ENCODE data around the gene SNTB2.

Gene SNTB2

GRCh38 chr16:69321080-69321479 lies 134.1 kb downstream of the SNTB2 start:
- DNase-seq, result no peak

DNA sequence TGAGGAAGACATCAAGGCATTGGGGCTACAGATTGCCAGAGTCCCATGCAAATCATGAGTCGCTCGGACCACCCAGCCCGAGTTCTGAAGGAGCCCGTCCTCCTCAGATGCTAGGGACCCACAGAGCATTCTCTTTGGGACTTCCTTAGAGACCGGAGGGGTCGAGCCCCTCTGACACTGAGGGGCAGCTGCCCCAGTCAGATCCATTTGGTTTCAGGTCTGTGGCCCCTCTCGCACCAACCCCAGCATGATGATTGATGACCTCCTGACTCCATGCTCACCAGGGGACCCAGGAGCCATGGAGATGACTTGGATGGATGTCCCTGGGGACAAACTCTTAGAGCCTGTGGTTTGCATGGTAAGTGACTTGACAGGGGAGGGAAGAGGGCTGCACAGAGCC lies 135.4 kb downstream of the SNTB2 start:
- no peak for DNase-seq

- no peak for DNase-seq
Measured at GRCh38 chr16:69323415-69323814, 136.5 kb downstream of the SNTB2 start.

DNA sequence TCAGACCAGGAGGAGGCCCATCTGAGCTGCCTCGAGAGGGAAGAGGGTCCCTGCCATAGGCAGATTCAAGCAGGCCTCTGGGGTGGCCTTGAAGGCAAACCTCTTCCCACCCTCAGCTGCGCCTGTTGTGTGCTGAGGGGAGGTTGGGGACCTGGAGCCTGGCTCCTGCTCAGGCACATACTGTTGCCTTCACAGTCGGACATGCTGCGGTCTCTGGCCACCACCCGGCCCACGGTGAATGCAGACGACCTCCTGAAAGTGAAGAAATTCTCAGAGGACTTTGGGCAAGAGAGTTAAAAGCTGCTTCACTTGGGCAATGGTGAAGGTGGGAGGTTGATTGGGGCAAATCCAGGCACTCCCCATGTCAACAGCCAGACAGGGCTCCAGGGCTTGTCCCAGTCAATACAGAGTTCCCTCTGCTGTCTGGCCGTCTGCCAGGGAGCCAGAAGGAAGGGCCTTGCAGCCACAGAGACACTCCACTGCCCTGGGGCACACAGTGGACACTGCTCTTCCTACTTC lies 137.1 kb downstream of the SNTB2 start:
- no peak for DNase-seq

GRCh38 chr16:69324585-69325253 lies 137.8 kb downstream of the SNTB2 start:
- no peak for DNase-seq

DNA sequence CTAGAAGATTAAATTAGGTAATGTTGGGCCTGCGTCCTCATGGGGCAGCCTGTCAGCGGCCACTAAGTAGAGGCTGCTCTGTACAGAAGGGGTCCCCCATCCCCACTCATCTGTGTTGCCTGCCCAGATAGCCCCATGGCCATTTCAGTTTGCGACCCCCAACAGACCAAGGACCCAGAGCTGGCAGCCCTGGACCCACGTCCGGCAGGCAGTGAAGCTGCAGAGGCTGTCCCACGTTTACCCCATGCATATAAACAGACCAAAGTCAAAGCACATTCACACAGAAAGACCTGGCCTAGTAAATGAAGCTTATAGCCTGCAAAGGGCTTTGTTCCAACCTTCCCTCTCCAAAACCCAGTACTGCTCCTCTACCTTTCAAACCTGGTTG lies 138.8 kb downstream of the SNTB2 start:
- DNase-seq, result no peak

DNA sequence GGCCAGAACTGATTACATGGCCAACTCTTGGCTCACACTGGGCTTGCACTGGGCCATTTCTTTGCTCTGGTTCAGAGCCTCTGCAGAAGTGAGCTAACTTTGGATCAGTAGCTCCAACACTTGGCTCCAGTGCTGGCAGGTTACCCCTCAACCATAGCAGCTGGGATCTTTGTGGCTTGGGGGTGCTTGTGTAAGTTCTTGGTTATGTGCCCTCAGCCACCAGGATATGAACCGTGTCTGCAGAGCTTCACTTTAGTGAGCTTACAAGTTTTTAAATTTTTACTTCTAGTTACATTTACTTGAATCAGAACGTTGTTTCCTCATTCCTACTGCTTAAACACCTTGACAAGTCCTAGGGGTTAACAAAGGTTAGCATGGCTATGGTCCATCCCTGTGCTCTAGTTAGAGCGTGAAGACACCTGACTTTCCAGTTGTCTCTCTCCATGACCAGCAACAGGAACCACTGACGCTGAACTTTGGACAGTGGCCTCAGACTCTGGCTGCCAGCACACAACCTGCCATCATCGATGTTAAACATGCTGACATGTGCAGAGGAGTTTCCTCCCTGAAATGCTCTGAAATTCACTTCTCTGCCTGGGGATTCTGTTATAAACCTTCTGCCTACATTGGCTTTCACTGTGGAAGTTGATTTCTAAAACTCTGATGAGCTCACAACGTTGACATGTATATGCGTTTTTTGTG lies 139.4 kb downstream of the SNTB2 start:
- DNase-seq, result no peak

DNA sequence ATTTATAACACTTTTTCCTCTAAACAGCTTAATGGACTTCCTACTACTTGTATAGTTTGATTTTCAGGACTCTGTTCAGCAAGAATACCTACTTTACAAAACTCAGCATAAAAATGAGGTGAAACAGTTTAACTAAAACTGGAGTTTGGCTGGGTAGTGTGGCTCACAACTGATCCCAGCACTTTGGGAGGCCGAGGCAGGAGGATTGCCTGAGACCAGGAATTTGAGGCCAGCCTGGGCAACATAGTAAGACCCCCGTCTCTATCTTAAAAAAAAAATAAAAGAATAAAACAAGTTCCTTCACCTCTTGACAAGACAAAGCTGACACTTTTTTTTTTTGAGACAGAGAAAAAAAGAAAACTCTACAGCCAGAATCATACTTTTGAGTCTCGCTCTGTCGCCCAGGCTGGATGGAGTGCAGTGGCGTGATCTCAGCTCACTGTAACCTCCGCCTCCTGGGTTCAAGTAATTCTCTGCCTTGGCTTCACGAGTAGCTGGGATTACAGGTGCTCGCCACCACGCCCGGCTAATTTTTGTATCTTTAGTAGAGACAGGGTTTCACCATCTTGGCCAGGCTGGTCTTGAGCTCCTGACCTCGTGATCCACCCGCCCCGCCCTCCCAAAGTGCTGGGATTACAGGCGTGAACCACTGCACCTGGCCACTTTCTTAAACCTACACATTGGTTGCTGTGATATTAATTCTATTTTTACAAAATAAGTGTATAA lies 140.8 kb downstream of the SNTB2 start:
- no peak for DNase-seq

GRCh38 chr16:69328854-69329316 lies 141.9 kb downstream of the SNTB2 start:
- DNase-seq, result no peak

DNA sequence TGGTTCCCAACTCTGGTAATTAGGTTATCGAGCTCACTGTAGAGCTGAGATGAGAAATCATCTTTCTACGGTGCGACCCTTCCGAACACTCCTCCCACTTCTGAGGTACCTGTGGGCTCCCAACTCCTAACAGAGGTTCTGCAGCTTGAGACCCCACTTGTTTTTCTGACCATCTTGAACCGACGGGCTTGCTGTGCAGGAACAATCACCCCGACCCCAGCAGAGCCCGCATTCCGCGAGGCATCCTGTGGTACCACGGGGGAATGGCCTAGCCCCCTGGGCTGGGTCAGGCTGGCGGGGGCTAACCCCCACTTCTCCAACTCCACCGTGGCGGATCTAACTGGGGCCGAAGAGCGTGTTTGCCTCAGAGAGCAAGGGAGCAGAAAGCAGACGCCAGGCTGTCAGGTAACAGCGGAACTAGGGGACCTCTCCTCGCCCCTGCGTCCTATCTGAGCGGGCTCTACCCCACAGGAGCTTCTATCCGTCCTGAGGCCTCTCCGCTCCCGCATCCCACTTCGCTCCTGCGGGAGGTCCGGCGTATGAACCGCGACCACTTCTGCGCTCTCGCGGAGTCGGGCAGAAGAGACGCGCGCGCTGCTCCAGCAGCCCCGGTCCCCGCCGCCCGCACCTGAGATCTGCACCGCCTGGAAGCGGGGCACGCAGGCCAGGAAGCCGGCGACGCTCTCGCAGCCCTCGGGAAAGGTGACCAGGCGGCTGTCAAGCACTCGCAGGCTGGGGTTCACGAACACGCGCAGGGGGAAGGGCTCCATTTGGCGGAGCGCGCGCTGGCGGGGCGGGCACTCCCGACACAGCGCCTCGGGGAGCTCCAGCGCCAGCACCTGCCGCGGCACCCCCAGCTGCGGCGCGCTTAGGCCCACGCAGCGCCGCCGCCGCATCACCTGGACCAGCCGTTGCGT lies 142.7 kb downstream of the SNTB2 start:
- DNase-seq, result no peak

- DNase-seq, result peak; percentile 74
Measured at GRCh38 chr16:69330286-69331109, 143.5 kb downstream of the SNTB2 start, which contains the start of gene PDF. Gene PDF, minus strand, starts transcription at chr16:69330588. Its CDS starts 18 bp downstream, at chr16:69330570.

DNA sequence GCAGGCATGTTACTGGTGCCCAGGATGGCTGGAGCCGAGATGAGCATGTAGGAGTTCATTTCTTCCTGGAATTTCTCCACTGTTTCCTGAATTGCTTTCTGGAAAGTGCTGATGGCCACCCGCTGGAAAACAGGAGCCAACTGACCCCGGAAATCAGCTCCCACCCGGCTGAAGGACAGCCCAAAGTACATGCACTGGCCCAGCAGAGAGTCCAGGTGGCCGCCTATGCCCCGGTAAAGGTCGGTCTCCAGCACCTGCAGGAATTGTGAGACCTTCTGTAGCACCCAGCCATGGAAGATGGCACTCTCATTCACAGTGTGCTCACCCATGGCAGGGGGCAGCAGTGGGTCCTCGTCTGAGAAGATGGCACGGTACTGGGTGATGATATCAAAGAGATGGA lies 147.7 kb downstream of the SNTB2 start:
- no peak for DNase-seq

- DNase-seq, result peak; percentile 45
Measured at GRCh38 chr16:69338557-69339288, 151.8 kb downstream of the SNTB2 start.

- peak; percentile 94 for DNase-seq
Measured at GRCh38 chr16:69339289-69340094, 152.5 kb downstream of the SNTB2 start, which contains the start of the genes COG8 and NIP7. Gene COG8, minus strand, starts transcription at chr16:69339564. Its CDS starts 12 bp downstream, at chr16:69339552. Gene NIP7, plus strand, starts transcription at chr16:69339772. Its CDS starts 58 bp downstream, at chr16:69339830.

DNA sequence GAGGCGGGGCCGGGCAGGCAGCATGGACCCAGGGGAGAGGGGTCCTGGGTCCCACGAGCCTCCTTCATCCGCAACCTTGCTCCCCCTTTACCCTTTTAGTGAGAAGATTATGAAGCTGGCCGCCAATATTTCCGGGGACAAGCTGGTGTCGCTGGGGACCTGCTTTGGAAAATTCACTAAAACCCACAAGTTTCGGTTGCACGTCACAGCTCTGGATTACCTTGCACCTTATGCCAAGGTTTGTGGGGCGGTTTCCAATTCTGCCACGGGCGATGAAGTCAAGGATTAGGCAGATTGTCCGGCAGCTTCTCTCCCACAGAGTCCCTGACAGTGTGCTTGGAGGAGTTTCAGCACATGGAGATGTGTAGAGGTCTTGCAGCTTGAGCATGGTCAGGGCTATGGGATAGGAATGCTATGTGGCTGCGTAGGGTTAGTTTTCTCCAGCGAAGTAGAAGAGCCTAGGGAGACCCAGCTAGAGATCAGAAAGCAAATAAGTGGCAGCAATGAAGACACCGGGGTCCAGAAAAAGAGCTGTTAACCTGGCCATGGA lies 153.2 kb downstream of the SNTB2 start:
- DNase-seq, result no peak

- no peak for DNase-seq
Measured at GRCh38 chr16:69344171-69344570, 157.2 kb downstream of the SNTB2 start.

GRCh38 chr16:69345923-69346322 lies 159.0 kb downstream of the SNTB2 start:
- DNase-seq, result no peak

- no peak for DNase-seq
Measured at GRCh38 chr16:69346683-69347082, 159.7 kb downstream of the SNTB2 start.

- no peak for DNase-seq
Measured at GRCh38 chr16:69348222-69348621, 161.3 kb downstream of the SNTB2 start.

Measured in NCI-H510A treated with DMSO at 0.1 percent for 48 hours (cell line).